HL-60/S4 treated with retinoic acid at 250 ng/mL for 4 days and 3 days (cell line): ENCODE data around the gene TMEM11.

Experiments
- in situ Hi-C: fragments of 300-500 bp; cut with MboI; formaldehyde crosslinking; loops from 2 replicates; pipeline ENCODE4 v1.7.0; 2022; ENCODE audit warnings: low sequenced_read_pairs

The TMEM11 gene

DNA sequence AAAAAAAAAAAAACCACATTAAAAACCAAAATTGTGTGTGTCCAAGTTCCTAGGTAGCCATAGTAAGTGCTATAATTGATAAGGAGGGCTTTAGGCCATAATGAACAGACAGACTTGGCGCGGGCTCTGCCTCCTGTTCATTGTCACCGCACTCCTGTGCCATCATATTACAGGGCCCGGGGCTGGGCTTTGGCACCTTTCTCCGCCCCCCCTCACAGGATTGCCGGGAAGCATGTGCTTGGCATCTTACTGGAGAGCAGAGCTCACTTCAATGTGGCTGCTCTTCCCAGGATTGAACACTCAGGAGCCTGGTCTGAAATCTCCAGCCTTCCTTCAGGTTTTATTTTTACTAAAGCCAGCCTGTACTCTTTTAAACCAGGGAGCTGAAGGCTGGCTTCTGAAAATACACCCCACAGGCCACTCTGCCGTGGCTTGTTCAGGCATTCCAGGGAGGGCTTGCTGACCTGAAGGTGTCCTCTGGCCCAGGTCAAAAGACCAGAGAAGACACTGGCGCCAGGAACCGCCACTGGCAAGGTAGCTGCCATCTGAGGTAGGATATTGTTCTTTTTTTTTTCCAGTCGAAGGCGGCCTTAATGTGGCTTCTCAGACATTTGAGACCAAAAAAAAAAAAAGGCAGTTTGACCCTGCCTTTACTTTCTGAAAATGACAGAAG is 47.9 kb downstream of the TMEM11 start:
- in situ Hi-C loops: no loop called here

DNA sequence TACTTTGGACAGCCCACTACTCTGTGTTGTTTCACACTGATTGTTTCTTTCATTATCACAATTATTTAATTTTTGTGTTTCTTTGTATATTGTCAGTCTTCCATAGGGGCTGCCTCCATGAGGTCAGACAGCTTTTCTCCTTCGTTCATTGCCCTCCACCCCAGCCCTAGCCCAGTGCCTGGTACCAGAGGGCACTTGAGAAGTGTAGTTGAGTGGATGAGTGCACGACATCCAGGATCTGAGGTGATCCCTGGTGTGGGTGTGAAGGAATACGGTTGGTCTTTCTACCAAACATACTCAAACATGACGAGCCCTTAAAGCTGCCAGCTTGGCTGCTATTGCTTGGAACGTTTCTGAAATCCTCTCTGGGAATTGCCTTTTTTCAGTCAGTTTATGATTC is 49.3 kb downstream of the TMEM11 start:
- in situ Hi-C loops: no loop called here

DNA sequence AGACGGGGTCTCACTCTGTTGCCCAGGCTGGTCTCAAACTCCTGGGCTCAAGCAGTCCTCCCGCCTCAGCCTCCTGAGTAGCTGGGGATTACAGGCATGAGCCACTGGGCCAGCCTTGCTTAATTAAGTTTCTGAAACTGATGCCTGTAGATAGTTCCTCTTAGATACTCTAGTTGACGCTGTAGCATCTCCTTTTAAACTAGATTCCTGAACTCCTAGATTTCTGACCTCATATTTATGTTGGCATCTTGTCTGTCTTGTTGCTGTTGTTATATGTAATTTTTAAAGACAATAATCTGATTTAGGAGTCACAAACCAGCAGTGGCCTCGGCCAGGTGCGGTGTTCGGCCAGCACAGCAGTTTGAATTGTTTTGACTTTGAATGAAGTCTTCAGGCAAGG is 49.7 kb downstream of the TMEM11 start:
- in situ Hi-C loops: no loop called here

DNA sequence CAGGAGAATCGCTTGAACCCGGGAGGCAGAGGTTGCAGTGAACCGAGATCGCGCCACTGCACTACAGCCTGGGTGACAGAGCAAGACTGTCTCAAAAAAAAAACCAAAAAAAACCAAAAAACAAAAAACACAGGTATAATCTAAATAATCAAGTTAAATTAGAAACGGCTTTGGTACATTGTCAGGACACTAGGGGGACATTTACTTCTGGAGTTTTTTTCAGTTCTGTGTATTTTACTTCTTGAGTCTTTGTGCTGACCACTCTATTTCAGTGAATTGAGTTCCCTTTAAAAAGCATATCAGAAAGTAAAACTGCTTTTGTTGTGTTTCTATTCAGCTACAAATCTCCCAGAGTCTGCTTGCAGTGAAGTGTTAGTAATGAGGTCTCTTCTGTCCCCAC is 50.9 kb downstream of the TMEM11 start:
- in situ Hi-C loops: no loop called here

DNA sequence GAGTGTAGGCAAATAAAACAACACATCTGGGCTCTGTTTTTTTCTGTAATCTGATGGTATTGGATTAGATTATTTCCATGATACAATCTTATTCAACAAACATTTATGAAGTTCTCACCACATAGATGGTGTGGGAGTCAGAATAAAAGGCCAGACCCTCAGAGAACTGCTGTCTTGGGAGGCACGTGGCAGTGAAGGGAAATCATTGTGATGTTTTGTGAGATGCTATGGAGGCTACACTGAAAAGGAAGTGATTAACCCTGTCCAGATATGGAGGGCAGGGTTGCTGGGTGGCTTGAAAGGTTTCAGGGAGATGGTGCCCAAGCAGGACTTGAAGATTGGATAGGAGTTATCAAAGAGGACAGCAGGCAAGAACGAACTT is 51.6 kb downstream of the TMEM11 start:
- in situ Hi-C loops: no loop called here

DNA sequence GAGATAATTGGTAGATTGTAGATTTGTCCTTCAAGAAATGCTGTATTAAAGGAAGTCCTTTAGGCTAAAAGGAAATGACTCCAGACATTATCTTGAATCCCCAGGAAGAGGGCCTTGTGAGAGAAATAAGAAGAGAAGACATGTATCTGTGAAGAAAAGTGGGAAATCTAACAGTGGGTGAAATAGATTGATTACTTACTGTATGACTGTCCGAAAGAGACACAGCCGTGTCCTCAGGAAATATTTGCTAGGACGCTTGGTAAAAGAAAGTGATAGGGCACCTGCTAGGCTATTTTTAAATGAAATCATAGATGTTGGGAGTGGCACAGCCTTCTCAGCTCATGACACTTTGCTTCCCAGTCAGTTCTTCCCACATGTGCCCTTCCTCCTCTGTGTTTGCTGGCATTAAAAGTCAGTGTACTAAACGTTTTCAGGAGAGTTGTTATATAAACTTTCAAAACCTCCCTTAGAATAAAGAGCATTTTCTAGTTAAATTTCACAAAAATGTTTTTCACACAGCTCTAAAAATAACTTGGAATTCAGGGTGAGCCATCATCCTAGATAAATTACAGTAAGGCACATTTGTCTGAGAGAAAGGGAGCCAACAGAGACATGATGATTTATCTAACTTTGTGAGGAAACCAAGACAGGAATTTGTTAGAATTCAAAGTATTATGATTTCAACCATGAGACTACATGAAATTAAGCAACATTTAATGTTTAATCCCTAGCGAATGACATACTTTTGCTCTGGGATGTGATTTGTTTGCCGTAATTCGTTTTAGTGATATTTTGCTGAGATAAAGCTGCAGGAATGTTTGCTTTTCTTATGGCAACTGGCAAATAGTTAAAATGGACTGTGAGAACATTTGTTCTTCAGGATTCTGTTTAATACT is 52.2 kb downstream of the TMEM11 start:
- in situ Hi-C loops: no loop called here

DNA sequence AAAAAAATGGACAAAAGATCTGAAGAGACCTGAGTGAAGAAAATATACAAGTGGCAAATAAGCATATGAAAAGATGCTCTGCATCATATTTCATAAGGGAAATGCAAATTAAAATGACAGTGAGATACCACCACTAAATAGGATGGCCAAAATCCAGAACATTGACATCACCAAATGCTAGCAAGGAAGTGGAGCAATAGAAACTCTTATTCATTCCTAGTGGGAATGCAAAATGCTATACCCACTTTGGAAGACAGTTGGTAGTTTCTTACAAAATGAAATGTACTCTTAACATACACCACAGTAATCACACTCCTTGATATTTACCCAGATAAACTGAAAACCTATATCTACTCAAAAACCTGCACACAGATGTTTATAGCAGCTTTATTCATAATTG is 53.6 kb downstream of the TMEM11 start:
- in situ Hi-C loops: no loop called here

DNA sequence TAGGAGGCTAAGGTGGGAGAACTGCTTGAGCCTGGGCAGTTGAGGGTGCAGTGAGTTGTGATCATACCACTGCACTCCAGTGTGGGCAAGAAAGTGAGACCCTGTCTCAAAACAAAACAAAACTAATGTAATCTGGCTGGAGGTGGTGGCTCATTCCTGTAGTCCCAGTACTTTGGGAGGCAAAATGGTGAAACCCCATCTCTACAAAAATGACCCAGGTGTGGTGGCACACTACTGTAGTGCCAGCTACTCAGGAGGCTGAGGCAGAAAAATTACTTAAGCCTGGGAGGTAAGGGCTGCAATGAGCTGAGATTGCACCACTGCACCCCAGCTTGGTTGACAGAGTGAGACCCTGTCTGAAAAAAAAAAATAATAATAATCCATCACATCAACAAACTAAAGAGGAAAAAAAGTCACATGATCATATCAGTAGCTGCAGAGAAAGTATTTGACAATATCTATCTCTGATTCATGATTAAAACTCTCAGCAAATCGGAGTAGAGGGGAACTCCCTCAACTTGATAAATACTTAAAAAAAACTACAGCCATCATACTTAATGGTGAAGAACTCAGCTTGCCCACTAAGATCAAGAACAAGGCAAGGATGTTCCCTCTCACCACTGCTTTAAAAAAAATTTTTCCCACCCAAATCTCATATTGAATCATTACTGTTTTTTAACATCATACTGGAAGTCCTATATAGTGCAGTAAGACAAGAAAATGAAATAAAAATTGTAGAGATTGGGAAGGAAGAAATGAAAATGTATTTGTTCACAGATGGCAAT is 56.2 kb downstream of the TMEM11 start:
- in situ Hi-C loops: no loop called here

DNA sequence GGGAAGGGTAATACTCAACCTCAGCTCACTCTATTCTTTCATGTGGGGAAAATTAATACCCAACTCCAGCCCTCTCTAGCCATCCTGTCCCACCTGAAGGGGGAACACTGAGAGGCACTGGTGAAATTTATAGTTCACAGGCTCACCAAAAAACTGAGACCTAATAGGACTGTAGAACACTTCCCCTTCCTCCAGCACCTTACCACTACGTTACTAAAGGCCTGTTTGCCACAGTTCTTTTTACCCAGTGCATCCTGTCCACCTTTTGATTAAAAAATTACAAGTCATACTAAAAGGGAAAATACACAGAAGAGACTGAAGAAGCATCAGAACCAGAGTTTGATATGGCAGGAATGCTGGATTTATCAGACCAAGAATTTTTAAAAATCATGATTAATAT is 61.2 kb downstream of the TMEM11 start:
- in situ Hi-C loops: no loop called here

DNA sequence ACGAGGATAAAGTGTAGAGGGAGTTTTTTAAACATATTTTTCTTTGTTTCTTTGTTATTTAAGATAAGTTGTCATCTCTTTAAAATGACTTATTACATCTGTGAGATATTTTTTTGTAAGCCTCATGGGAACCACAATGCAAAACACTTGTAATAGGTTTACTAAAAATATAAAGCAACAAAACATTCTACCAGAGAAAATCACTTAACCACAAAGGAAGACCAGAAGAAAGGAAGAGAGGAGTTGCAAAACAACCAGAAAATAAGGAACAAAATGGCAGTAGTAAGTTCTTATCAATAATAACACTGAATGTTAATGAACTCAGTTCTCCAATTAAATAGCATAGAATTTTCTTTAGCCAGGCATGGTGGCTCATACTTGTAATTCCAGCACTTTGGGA is 64.3 kb downstream of the TMEM11 start:
- in situ Hi-C loops: loop anchor here (25.0 kb wide), 1 partner anchor 313 kb away; no protein-coding TSS in a partner anchor
